Pancreas (tissue), 10 donors: ENCODE results near the gene MYMK. TPM values are rescaled to one million over a fixed set of nuclear protein-coding genes. Genes with fewer than 3 reads are reported as not detected.

Source experiments
- ATAC-seq, 4 donors: fragments of 200-7000 bp; cut with Tn5 transposase; one replicate each; pipeline versions ENCODE4 v1.8.0 to v1.9.1; 2020; ENCODE audit warnings: mild to moderate bottlenecking in 4 of 4, moderate library complexity in 4 of 4
- DNase-seq, 6 donors: peaks; one replicate each; pipeline ENCODE4 v3.0.0-alpha.2; 2020
- FAIRE-seq: peaks from 2 replicates; lab custom pipeline; 2012; peaks lifted over from hg19 to GRCh38; lab: Jason Lieb, UNC
- H3K27ac ChIP-seq, 4 donors: fragments of 200-600 bp; sonication (generic); 1 replicate in 3 of 4; 2 replicates in 1 of 4; pipeline versions ENCODE4 v1.5.0 to v1.8.0; 2020
- H3K27me3 ChIP-seq, 4 donors: fragments of 200-600 bp; one replicate each; pipeline ENCODE4 v1.8.0; 2021
- H3K36me3 ChIP-seq, 3 donors: fragments of 200-600 bp; sonication (generic) in 1 of 3; one replicate each; pipeline versions ENCODE4 v1.5.0 to v1.8.0; 2020 to 2021
- H3K4me1 ChIP-seq, 3 donors: fragments of 200-600 bp; one replicate each; pipeline ENCODE4 v1.8.0; 2021
- H3K4me3 ChIP-seq, 4 donors: fragments of 200-600 bp; sonication (generic) in 2 of 4; one replicate each; pipeline versions ENCODE4 v1.5.0 to v1.8.0; 2020 to 2021
- H3K9me3 ChIP-seq, 4 donors: fragments of 200-600 bp; one replicate each; pipeline ENCODE4 v1.8.0; 2021
- WGBS, 2 donors: extraction: QIAGEN DNeasy Blood & Tissue Kit; methylation state at CpG; one replicate each; pipeline ENCODE4 v1.1.7; 2013; 5-methylcytosine and 5-hydroxymethylcytosine counted together
- intact Hi-C, 3 donors: fragments of 100-400 bp; cut with DNase I; formaldehyde crosslinking; loops; one replicate each; pipeline versions ENCODE4 v1.11.1 to v1.14.2; 2022
- polyA plus RNA-seq, 2 donors: library from polyadenylated mRNA; stranded (reverse); fragments of 200-250 nt; gene quantifications; one replicate each; pipeline ENCODE4 v1.2.3, GENCODE V29; 2013
- total RNA-seq, 6 donors: library from RNA; stranded (reverse); fragmentation: NEBNext Ultra II Directional in 4 of 6; extraction: Animal tissue kit (Norgen Biotek cat#: 25700) in 4 of 6; gene quantifications; one replicate each; pipeline versions ENCODE4 v1.2.1 to v1.2.4, GENCODE V29; 2021 to 2023
- TF ChIP-seq, protein P1 (sequence below), 4 donors: fragments of 200-600 bp; sonication (generic) in 3 of 4; IDR thresholded peaks; one replicate each; pipeline versions ENCODE4 v1.5.0 to v1.8.0; 2021; ENCODE audit warnings: antibody characterized with exemption in 4 of 4
- donor health status: healthy with polysubstance abuse.
- donor health status: DM: no; HTN: no; CAD: no; lungs with moderate emphysema.
- donor health status: DM: no; HTN: no; CAD: no.
- donor health status: control.
- donor health status: control.
- donor health status: Bipolar disorder and iron deficiency.
- donor health status: DM: yes; HTN: yes; CAD: no.
- donor health status: DM: no; HTN: no; CAD: no.
- donor health status: DM: no; HTN: no; CAD: no.
- donor health status: DM: yes; HTN: yes; CAD: no.

MYMK gene
- total and polyA plus RNA-seq, 8 donors = not detected

DNA sequence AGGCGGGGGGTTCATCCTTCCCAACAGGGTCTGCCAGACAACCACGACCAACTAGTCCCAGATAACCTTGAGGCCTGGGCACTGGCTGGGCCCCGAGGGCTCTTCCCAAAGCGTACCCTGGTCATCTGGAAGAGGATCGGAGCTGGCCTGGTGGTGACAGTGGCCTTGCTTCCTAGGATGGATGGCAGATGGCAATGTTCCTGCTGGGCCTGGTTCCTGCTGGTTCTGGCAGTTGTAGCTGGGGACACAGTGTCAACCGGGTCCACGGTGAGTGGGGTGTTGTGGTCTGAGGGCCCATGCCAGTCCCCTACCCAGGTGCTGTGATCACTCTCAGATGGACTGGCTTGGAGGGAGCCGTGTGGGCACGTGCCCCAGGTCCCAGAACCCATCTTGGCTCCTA is 11.8 kb upstream of the MYMK start:
- ATAC-seq (no peak), FAIRE-seq (no peak), DNase-seq (no peak)
- intact Hi-C loops = loop anchor here in 1 of 3 donors (10.0 kb wide), 1 partner anchor 458 kb away; the partner anchor contains the start of gene VAV2
- H3K4me1 ChIP-seq = no peaks in the 10 kb centered on the region
- H3K4me3 ChIP-seq = no peak overlapping the region
- H3K27me3 ChIP-seq = no peaks in the 10 kb centered on the region
- 92 to 94% methylated on average over 9 of the region's 9 CpGs for WGBS, 2 donors
- no peaks in the 10 kb centered on the region for H3K9me3 ChIP-seq
- no peak overlapping the region for H3K27ac ChIP-seq
- TF ChIP-seq, protein P1, sequence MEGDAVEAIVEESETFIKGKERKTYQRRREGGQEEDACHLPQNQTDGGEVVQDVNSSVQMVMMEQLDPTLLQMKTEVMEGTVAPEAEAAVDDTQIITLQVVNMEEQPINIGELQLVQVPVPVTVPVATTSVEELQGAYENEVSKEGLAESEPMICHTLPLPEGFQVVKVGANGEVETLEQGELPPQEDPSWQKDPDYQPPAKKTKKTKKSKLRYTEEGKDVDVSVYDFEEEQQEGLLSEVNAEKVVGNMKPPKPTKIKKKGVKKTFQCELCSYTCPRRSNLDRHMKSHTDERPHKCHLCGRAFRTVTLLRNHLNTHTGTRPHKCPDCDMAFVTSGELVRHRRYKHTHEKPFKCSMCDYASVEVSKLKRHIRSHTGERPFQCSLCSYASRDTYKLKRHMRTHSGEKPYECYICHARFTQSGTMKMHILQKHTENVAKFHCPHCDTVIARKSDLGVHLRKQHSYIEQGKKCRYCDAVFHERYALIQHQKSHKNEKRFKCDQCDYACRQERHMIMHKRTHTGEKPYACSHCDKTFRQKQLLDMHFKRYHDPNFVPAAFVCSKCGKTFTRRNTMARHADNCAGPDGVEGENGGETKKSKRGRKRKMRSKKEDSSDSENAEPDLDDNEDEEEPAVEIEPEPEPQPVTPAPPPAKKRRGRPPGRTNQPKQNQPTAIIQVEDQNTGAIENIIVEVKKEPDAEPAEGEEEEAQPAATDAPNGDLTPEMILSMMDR (IDR thresholded peaks at IDR 0.05) = no peak
- H3K36me3 ChIP-seq = no peaks in the 10 kb centered on the region

DNA sequence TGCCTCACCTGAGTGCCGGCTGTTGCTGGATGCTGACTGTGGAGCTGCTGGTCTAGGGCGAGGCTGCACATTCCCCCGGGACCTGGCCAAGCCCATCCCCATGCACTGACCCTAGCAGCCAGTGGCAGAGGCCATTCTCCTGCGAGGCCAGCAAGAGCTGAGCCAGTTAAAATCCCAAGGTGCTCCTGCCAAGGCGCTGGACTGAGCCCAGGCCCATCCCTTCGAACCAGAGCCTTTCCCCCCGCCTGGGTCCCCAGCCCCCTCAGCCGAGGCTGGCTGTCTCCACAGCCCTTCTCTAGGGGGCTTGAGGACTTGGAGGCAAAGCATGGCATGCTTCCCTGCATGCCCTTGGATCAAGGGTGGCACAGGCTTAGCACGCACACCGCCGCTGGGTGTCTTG is 11.3 kb upstream of the MYMK start:
- FAIRE-seq (no peak), DNase-seq (no peak), ATAC-seq (no peak)
- Histone ChIP-seq H3K4me1 (no peaks in the 10 kb centered on the region), H3K4me3 (no peak overlapping the region), H3K27ac (no peak overlapping the region), H3K9me3 (no peaks in the 10 kb centered on the region), H3K36me3 (no peaks in the 10 kb centered on the region), H3K27me3 (no peaks in the 10 kb centered on the region)
- intact Hi-C loops = loop anchor here in 1 of 3 donors (10.0 kb wide), 1 partner anchor 459 kb away; the partner anchor contains the start of gene VAV2
- TF ChIP-seq, protein P1 (IDR thresholded peaks at IDR 0.05) = no peak
- 88 to 90% methylated on average over 11 of the region's 11 CpGs for WGBS, 2 donors

DNA sequence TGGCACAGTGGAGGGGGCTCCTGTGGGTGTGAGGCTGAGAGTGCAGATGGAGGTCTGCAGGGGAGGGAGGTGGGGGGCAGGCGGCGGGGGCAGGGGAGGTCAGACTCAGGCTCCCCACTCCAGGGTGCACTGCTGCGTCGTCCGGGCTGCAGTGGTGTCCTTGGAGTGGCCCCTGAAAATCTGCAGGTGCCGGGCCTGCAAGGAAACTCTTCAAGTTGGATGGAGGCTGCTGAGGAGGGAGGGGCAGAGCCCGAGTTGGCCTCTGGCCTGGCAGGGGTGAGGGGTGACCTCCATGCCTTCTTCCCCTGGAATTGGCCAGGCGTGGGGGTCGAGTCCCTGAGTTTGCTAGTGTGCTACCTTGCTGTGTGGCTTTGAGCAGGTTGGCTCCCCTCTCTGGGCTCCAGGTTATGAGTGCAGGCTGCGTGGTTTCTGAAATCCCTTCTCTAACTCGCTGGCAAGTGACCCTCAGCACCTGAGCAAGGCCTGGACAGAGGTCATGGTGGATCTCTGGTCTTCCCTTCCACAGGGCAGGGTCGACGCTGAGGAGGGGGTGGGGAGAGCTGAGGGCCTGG is 10.6 kb upstream of the MYMK start:
- WGBS, 2 donors = 38 to 40% methylated on average over 12 to 13 of the region's 13 CpGs
- Histone ChIP-seq H3K36me3 (no peaks in the 10 kb centered on the region), H3K4me3 (peak overlapping the region in 2 of 4 donors; percentile 32 to 42), H3K4me1 (no peaks in the 10 kb centered on the region), H3K27me3 (no peaks in the 10 kb centered on the region), H3K9me3 (no peaks in the 10 kb centered on the region), H3K27ac (no peak overlapping the region)
- TF ChIP-seq, protein P1 (IDR thresholded peaks at IDR 0.05) = no peak
- intact Hi-C loops = loop anchor here in 1 of 3 donors (10.0 kb wide), 1 partner anchor 459 kb away; the partner anchor contains the start of gene VAV2
- FAIRE-seq (no peak), DNase-seq (no peak), ATAC-seq (no peak)

DNA sequence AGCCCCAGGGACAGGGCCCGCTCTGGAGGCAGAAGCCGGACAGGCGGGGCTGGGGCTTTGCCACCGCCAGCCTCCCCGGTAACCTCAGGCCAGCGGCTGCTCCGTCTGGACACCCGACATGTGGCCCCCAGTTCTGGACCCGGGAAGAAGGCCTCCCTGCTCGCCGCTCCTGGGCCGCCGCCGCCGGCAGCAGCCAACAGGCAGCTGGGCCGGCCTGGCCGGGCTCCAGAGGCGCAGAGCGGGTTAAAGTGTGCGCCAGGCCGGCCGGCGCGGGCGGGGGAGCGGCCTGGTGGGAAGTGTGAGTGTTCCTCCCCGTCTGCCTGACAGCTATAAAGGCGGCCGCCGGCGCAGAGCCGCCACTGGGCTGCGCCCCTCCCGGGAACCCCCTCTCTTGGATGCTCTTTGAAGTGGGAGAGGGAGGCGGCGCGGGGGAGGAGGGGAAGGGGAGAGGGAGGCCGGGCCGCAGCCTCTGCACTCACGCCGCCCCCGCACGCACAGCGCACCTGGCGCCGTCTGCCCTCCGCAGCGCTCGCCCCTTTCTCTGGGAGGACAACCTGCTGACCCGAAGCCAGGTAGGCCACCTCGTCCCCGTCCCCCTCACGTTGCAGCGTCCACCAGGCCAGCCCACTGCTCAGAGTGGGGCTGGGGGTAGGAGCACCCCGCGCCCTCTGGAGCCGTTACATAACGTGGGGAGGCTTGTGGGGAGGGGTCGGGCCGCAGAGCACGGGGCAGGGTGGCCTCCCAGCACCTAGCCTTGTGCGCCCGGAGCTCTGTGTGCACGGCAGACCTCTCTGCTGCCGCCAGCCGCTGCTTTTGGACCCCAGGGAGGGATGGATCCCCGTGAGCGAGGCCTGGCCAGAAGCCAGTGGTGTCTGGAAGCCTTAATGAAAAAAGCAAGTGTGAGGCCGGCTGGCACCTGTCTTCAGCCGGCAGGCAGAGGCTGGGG is 9.9 kb upstream of the MYMK start, which contains the start of gene ADAMTSL2:
TSS of gene ADAMTSL2 (plus strand) at position 359 of the 946 bp plus-strand sequence. CDS start 2,009 bp downstream, outside the sequence.
- H3K4me3 ChIP-seq = peak within 1 kb of the TSS in 2 of 4 donors; percentile 32 to 42
- no peaks in the 10 kb centered on the region for H3K27me3 ChIP-seq
- no peaks in the 10 kb centered on the region for H3K36me3 ChIP-seq
- WGBS, 2 donors = 6 to 7% methylated on average over 54 to 70 of the region's 70 CpGs
- DNase-seq = peak; percentile 43 to 87 (median 74)
- H3K9me3 ChIP-seq = no peaks in the 10 kb centered on the region
- TF ChIP-seq, protein P1 (IDR thresholded peaks at IDR 0.05) = no peak
- peak; percentile 70 to 81 (median 75) for ATAC-seq
- peak within 1 kb of the TSS in 1 of 4 donors; percentile 6 for H3K27ac ChIP-seq
- FAIRE-seq = no peak
- intact Hi-C loops = loop anchor here in 1 of 3 donors (10.0 kb wide), 1 partner anchor 460 kb away; the partner anchor contains the start of gene VAV2
- H3K4me1 ChIP-seq = no peaks in the 10 kb centered on the region
